Peyer's patch (tissue), 4 donors: ENCODE measurements around the gene TLL1. TPM values are rescaled to one million over a fixed set of nuclear protein-coding genes. Genes with fewer than 3 reads are reported as not detected.
A peak's percentile ranks its signal among the peaks of the same experiment; 100 is the strongest.

Experiments used
- DNase-seq, 3 donors: peaks; one replicate each; pipeline ENCODE4 v3.0.0-alpha.2; 2017 to 2019
- H3K27ac ChIP-seq, 4 donors: fragments of 200-600 bp; sonication (generic); one replicate each; pipeline ENCODE4 v1.5.1; 2016 to 2019
- H3K27me3 ChIP-seq, 2 donors: fragments of 200-600 bp; sonication (generic); one replicate each; pipeline ENCODE4 v1.5.1; 2019
- H3K36me3 ChIP-seq, 3 donors: fragments of 200-600 bp; sonication (generic); one replicate each; pipeline ENCODE4 v1.5.1; 2016 to 2019
- H3K4me1 ChIP-seq, 4 donors: fragments of 200-600 bp; sonication (generic); one replicate each; pipeline ENCODE4 v1.5.1; 2016 to 2019
- H3K4me3 ChIP-seq, 4 donors: fragments of 200-600 bp; sonication (generic); 1 replicate in 3 of 4; 2 replicates in 1 of 4; pipeline ENCODE4 v1.5.1; 2016 to 2019; ENCODE audit warnings: mild to moderate bottlenecking in 1 of 4
- H3K9me3 ChIP-seq, 4 donors: fragments of 200-600 bp; sonication (generic); one replicate each; pipeline ENCODE4 v1.5.1; 2016 to 2019; ENCODE audit warnings: mild to moderate bottlenecking in 1 of 4
- POLR2A ChIP-seq, 2 donors: fragments of 450-650 bp; IDR thresholded peaks; one replicate each; pipeline ENCODE4 v1.5.1; 2017; ENCODE audit warnings: antibody characterized with exemption in 2 of 2, mild to moderate bottlenecking in 2 of 2, moderate library complexity in 2 of 2
- total RNA-seq, 4 donors: library from RNA; depleted of rRNA; stranded (reverse); fragments of >200 nt; gene quantifications; one replicate each; pipeline ENCODE4 v1.1.0, GENCODE V29; 2016
- TF ChIP-seq, protein P1 (sequence below), 6 experiments: fragments of 450-650 bp in 4 of 6; fragments of 200-600 bp in 2 of 6; sonication (generic) in 1 of 6; IDR thresholded peaks; one replicate each; pipeline ENCODE4 v1.5.1; 2017 to 2019; ENCODE audit warnings: antibody characterized with exemption in 6 of 6, mild to moderate bottlenecking in 3 of 6, moderate library complexity in 1 of 6

The TLL1 gene
- total RNA-seq, 4 donors from 2014 or later, result 1.6 to 7.4 (median 5.5) TPM

GRCh38 chr4:166078955-166079354 is 205.9 kb downstream of the TLL1 start:
- Histone ChIP-seq H3K9me3 (no peaks in the 10 kb centered on the region), H3K4me3 (no peak overlapping the region), H3K27ac (no peak overlapping the region), H3K36me3 (no peaks in the 10 kb centered on the region), H3K4me1 (no peaks in the 10 kb centered on the region), H3K27me3 (no peaks in the 10 kb centered on the region)
- DNase-seq, result no peak
- TF ChIP-seq, protein P1, sequence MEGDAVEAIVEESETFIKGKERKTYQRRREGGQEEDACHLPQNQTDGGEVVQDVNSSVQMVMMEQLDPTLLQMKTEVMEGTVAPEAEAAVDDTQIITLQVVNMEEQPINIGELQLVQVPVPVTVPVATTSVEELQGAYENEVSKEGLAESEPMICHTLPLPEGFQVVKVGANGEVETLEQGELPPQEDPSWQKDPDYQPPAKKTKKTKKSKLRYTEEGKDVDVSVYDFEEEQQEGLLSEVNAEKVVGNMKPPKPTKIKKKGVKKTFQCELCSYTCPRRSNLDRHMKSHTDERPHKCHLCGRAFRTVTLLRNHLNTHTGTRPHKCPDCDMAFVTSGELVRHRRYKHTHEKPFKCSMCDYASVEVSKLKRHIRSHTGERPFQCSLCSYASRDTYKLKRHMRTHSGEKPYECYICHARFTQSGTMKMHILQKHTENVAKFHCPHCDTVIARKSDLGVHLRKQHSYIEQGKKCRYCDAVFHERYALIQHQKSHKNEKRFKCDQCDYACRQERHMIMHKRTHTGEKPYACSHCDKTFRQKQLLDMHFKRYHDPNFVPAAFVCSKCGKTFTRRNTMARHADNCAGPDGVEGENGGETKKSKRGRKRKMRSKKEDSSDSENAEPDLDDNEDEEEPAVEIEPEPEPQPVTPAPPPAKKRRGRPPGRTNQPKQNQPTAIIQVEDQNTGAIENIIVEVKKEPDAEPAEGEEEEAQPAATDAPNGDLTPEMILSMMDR (IDR thresholded peaks at IDR 0.05), result no peak
- no peak for TF ChIP-seq POLR2A (IDR thresholded peaks at IDR 0.05)

DNA sequence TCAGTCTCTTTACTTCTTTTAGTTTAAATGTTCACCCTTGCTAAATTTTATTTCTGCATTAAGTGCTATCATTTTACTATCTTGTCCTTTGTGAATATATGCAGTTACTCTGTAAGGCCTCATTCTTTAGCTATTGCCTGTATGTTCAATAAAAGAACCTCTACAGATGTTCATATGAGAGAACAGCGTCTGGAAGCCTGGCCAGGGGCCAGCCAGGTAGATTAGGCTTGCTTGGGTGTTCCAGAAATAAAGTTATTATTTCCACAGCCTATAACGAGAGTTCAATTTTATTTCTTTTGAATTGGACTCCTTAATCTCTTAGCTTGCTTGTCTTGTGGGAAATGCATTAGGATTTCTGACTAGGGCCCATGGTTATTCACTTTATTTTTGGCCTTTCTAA is 214.5 kb downstream of the TLL1 start:
- no peaks in the 10 kb centered on the region for H3K27me3 ChIP-seq
- no peaks in the 10 kb centered on the region for H3K36me3 ChIP-seq
- TF ChIP-seq, protein P1 (IDR thresholded peaks at IDR 0.05), result no peak
- no peak for TF ChIP-seq POLR2A (IDR thresholded peaks at IDR 0.05)
- H3K4me1 ChIP-seq, result no peaks in the 10 kb centered on the region
- H3K4me3 ChIP-seq, result no peak overlapping the region
- H3K9me3 ChIP-seq, result no peaks in the 10 kb centered on the region
- no peak for DNase-seq
- no peak overlapping the region for H3K27ac ChIP-seq

DNA sequence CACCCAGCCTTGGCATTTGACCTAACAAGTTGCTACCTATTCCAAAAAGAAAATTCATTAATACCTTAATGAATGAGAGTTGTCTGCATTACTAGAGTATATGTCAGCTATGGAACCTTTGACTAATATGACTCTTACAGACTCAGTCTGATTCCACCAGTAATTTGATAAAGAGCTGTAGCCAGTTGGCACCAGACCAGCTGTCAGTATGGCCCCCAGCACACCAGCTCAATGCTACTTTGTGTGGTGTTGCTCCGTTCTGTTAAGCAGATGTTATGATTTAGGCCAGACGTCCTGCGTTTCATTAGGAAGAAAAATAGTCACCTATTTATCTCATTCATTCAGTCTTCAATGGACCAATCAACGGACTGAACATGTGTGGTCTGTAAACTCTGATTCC is 215.5 kb downstream of the TLL1 start:
- Histone ChIP-seq H3K27ac (no peak overlapping the region), H3K4me1 (no peaks in the 10 kb centered on the region), H3K27me3 (no peaks in the 10 kb centered on the region), H3K36me3 (no peaks in the 10 kb centered on the region), H3K9me3 (no peaks in the 10 kb centered on the region), H3K4me3 (no peak overlapping the region)
- no peak for DNase-seq
- TF ChIP-seq POLR2A (IDR thresholded peaks at IDR 0.05), result no peak
- TF ChIP-seq, protein P1 (IDR thresholded peaks at IDR 0.05), result no peak

GRCh38 chr4:166091146-166091545 is 218.1 kb downstream of the TLL1 start:
- no peak for DNase-seq
- Histone ChIP-seq H3K27ac (no peak overlapping the region), H3K4me1 (no peaks in the 10 kb centered on the region), H3K27me3 (no peaks in the 10 kb centered on the region), H3K36me3 (no peaks in the 10 kb centered on the region), H3K9me3 (no peaks in the 10 kb centered on the region), H3K4me3 (no peak overlapping the region)
- no peak for TF ChIP-seq POLR2A (IDR thresholded peaks at IDR 0.05)
- TF ChIP-seq, protein P1 (IDR thresholded peaks at IDR 0.05), result no peak

DNA sequence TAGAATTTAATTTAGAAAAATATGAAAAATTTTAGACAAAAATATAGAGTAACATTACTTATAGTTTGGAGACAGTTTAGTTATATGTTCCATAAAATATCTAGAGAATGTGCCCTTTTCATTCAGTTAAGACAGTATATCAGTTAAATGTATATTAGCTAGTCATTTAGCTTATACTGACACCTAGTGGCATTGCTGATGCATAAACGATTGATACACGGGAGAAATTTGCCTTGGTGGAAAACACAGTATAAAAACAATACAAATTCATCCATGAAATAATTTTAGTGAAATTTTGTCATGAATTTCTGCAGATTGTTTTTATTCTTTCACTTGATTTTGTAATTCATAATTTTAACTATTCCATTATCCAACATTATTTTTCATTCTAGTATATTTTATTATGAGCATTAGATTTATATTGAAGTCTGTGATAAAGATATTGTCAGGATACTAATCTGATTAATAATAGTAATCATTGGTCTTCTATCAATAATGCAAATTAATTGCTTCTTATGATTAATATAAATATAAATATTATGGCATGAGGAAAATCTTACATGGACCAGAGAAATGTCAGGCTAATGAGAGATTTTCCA is 219.0 kb downstream of the TLL1 start:
- DNase-seq, result no peak

More for the DNA sequence above, 219.0 kb downstream of the TLL1 start:
- no peaks in the 10 kb centered on the region for H3K4me1 ChIP-seq
- H3K27me3 ChIP-seq, result no peaks in the 10 kb centered on the region
- H3K27ac ChIP-seq, result no peak overlapping the region
- no peak overlapping the region for H3K4me3 ChIP-seq
- no peaks in the 10 kb centered on the region for H3K9me3 ChIP-seq
- TF ChIP-seq POLR2A (IDR thresholded peaks at IDR 0.05), result no peak
- TF ChIP-seq, protein P1 (IDR thresholded peaks at IDR 0.05), result peak in 5 of 6 experiments; percentile 35 to 87 (median 82)
- H3K36me3 ChIP-seq, result no peaks in the 10 kb centered on the region
